Activated T-helper 1 cell treated with anti-CD3 and anti-CD28 coated beads, Interleukin-12 subunit alpha, Interleukin-12 subunit beta, Interleukin-2, Interleukin-4 antibody, amounts not matched to agents 30 ng/mL and 10 ng/mL and 1 ng/mL, durations not matched to agents 14 hours and 24 hours and 36 hours (primary cell): ENCODE measurements around the gene MEIS3. TPM values are rescaled to one million over a fixed set of nuclear protein-coding genes. Genes with fewer than 3 reads are reported as not detected.
"Not testable (repeated sequence)": the region's sequence is repeated elsewhere in the genome, so short reads cannot be mapped to it uniquely, and the experiment has no call there.

Experiments used
- DNase-seq: peaks from one replicate; pipeline ENCODE4 v3.0.0; 2021; ENCODE audit warnings: low spot score
- H3K27ac Mint-ChIP-seq: one replicate; pipeline ENCODE4 v1.8.0; 2021; ENCODE audit warnings: mild to moderate bottlenecking, mixed read lengths
- H3K27me3 Mint-ChIP-seq: one replicate; pipeline ENCODE4 v1.8.0; 2022; ENCODE audit warnings: mild to moderate bottlenecking, moderate library complexity, mixed read lengths; ENCODE audit not compliant: insufficient read depth
- H3K36me3 Mint-ChIP-seq: one replicate; pipeline ENCODE4 v1.8.0; 2021; ENCODE audit warnings: low read depth, mixed read lengths
- H3K4me1 Mint-ChIP-seq: one replicate; pipeline ENCODE4 v1.8.0; 2021; ENCODE audit warnings: low read depth, mixed read lengths
- H3K4me3 Mint-ChIP-seq: one replicate; pipeline ENCODE4 v1.8.0; 2021; ENCODE audit warnings: mild to moderate bottlenecking, moderate library complexity, mixed read lengths
- H3K9me3 Mint-ChIP-seq: one replicate; pipeline ENCODE4 v1.8.0; 2021; ENCODE audit warnings: mixed read lengths
- intact Hi-C: fragments of 100-400 bp; cut with micrococcal nuclease; formaldehyde crosslinking; loops from one replicate; pipeline ENCODE4 v1.15.1; 2024
- total RNA-seq: library from RNA; stranded (reverse); gene quantifications from 2 replicates; pipeline ENCODE4 v1.2.3, GENCODE V29; 2022

MEIS3 gene
- total RNA-seq, 1 donor from 2014 or later = not detected

DNA sequence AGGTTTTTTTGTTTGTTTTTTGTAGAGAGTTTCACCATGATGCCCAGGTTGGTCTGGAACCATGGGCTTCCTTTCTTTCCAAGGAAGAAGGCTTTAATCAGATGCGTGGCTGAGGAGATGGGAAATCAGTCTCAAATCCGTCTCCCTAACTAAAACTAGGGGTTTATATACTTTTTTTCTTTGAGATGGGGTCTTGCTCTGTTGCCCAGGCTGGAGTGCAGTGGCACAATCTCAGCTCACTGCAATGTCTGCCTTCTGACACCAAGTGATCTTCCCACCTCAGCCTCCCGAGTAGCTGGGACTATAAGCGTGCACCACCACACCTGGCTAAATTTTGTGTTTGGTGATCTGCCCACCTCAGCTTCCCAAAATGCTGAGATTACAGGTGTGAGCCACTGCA is 34.8 kb downstream of the MEIS3 start:
- Mint-ChIP-seq H3K4me1 (peaks cover 17% of the 10 kb centered on the region), H3K36me3 (peaks cover 15% of the 10 kb centered on the region)
- intact Hi-C loops = loop anchor here (5.0 kb wide), 1 partner anchor 37 kb away; the partner anchor contains the start of gene DHX34
- not testable (repeated sequence) for H3K27me3 Mint-ChIP-seq, H3K9me3 Mint-ChIP-seq, DNase-seq, H3K27ac Mint-ChIP-seq, H3K4me3 Mint-ChIP-seq

DNA sequence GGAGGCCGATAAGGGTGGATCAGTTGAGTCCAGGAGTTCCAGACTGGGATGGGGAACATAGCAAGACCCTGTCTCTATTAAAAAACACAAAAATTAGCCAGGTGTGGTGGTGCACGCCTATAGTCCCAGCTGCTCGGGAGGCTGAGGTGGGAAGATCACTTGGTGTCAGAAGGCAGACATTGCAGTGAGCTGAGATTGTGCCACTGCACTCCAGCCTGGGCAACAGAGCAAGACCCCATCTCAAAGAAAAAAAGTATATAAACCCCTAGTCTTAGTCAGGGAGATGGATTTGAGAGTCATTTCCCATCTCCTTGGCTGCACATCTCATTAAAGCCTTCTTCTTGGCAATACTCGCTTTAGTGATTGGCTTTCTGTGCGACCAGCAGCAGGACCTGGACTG is 35.4 kb downstream of the MEIS3 start:
- not testable (repeated sequence) for DNase-seq, H3K27me3 Mint-ChIP-seq, H3K9me3 Mint-ChIP-seq, H3K4me3 Mint-ChIP-seq, H3K27ac Mint-ChIP-seq
- intact Hi-C loops = loop anchor here (1.0 to 5.0 kb wide), 2 partner anchors 7 to 37 kb away; partner anchors contain the start of gene DHX34
- H3K36me3 Mint-ChIP-seq = peaks cover 15% of the 10 kb centered on the region
- peaks cover 17% of the 10 kb centered on the region for H3K4me1 Mint-ChIP-seq

- H3K4me1 Mint-ChIP-seq = peaks cover 17% of the 10 kb centered on the region
- H3K4me3 Mint-ChIP-seq = no peak overlapping the region
- no peaks in the 10 kb centered on the region for H3K9me3 Mint-ChIP-seq
- intact Hi-C loops = loop anchor here (5.0 kb wide), 1 partner anchor 34 kb away; the partner anchor contains the start of gene DHX34
- no peak for DNase-seq
- no peak overlapping the region for H3K27ac Mint-ChIP-seq
- no peaks in the 10 kb centered on the region for H3K27me3 Mint-ChIP-seq
- H3K36me3 Mint-ChIP-seq = peaks cover 19% of the 10 kb centered on the region
Observed at GRCh38 chr19:47381653-47382279, 37.6 kb downstream of the MEIS3 start.

DNA sequence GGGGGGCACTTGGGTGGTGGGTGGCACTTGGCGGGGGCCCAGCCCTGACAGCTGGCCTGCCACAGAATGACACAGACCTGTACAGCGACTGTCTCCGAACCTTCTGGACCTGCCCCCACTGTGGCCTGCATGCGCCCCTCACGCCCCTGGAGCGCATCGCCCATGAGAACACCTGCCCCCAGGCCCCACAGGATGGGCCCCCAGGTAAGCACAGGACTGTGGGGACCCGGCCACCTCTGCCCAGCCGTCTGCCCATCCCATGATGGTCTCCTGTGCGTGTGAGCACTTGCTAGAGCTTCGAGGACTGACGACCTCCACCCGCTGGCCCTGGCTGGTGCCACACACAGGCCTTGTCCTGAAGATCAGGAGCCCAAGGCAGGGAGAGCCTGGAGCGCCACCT is 38.2 kb downstream of the MEIS3 start:
- H3K36me3 Mint-ChIP-seq = peaks cover 20% of the 10 kb centered on the region
- DNase-seq = no peak
- H3K27ac Mint-ChIP-seq = no peak overlapping the region
- H3K9me3 Mint-ChIP-seq = no peaks in the 10 kb centered on the region
- peaks cover 17% of the 10 kb centered on the region for H3K4me1 Mint-ChIP-seq
- H3K27me3 Mint-ChIP-seq = no peaks in the 10 kb centered on the region
- no peak overlapping the region for H3K4me3 Mint-ChIP-seq
- intact Hi-C loops = loop anchor here (5.0 kb wide), 1 partner anchor 34 kb away; the partner anchor contains the start of gene DHX34

- Mint-ChIP-seq H3K36me3 (peaks cover 24% of the 10 kb centered on the region), H3K27me3 (no peaks in the 10 kb centered on the region), H3K4me3 (no peak overlapping the region), H3K27ac (no peak overlapping the region), H3K9me3 (no peaks in the 10 kb centered on the region), H3K4me1 (peaks cover 17% of the 10 kb centered on the region)
- no peak for DNase-seq
- intact Hi-C loops = loop anchor here (5.0 kb wide), 1 partner anchor 33 kb away; the partner anchor contains the start of gene DHX34
Observed at GRCh38 chr19:47380559-47380958, 38.8 kb downstream of the MEIS3 start.

- no peak overlapping the region for H3K4me3 Mint-ChIP-seq
- peaks cover 17% of the 10 kb centered on the region for H3K4me1 Mint-ChIP-seq
- no peak for DNase-seq
- no peaks in the 10 kb centered on the region for H3K9me3 Mint-ChIP-seq
- H3K27me3 Mint-ChIP-seq = no peaks in the 10 kb centered on the region
- no peak overlapping the region for H3K27ac Mint-ChIP-seq
- intact Hi-C loops = no loop called here
- H3K36me3 Mint-ChIP-seq = peaks cover 24% of the 10 kb centered on the region
Observed at GRCh38 chr19:47379381-47379938, 39.9 kb downstream of the MEIS3 start.

- peaks cover 13% of the 10 kb centered on the region for H3K4me1 Mint-ChIP-seq
- H3K9me3 Mint-ChIP-seq = no peaks in the 10 kb centered on the region
- no peak overlapping the region for H3K27ac Mint-ChIP-seq
- no peak for DNase-seq
- intact Hi-C loops = no loop called here
- no peak overlapping the region for H3K4me3 Mint-ChIP-seq
- H3K27me3 Mint-ChIP-seq = no peaks in the 10 kb centered on the region
- peaks cover 24% of the 10 kb centered on the region for H3K36me3 Mint-ChIP-seq
Observed at GRCh38 chr19:47378246-47378645, 41.1 kb downstream of the MEIS3 start.

- Mint-ChIP-seq H3K4me3 (no peak overlapping the region), H3K27ac (no peak overlapping the region), H3K4me1 (peaks cover 10% of the 10 kb centered on the region), H3K9me3 (no peaks in the 10 kb centered on the region), H3K27me3 (no peaks in the 10 kb centered on the region), H3K36me3 (peaks cover 24% of the 10 kb centered on the region)
- intact Hi-C loops = no loop called here
- DNase-seq = no peak
Observed at GRCh38 chr19:47377801-47378200, 41.5 kb downstream of the MEIS3 start.

GRCh38 chr19:47377208-47377701 is 42.1 kb downstream of the MEIS3 start:
- Mint-ChIP-seq H3K27ac (no peak overlapping the region), H3K4me1 (peaks cover 10% of the 10 kb centered on the region), H3K36me3 (peaks cover 21% of the 10 kb centered on the region), H3K4me3 (no peak overlapping the region), H3K27me3 (no peaks in the 10 kb centered on the region), H3K9me3 (no peaks in the 10 kb centered on the region)
- DNase-seq = no peak
- intact Hi-C loops = no loop called here

- H3K4me3 Mint-ChIP-seq = no peak overlapping the region
- H3K27ac Mint-ChIP-seq = no peak overlapping the region
- H3K27me3 Mint-ChIP-seq = no peaks in the 10 kb centered on the region
- intact Hi-C loops = no loop called here
- no peaks in the 10 kb centered on the region for H3K9me3 Mint-ChIP-seq
- peaks cover 5% of the 10 kb centered on the region for H3K4me1 Mint-ChIP-seq
- DNase-seq = no peak
- peaks cover 20% of the 10 kb centered on the region for H3K36me3 Mint-ChIP-seq
Observed at GRCh38 chr19:47376589-47377144, 42.7 kb downstream of the MEIS3 start.

GRCh38 chr19:47375694-47376588 is 43.4 kb downstream of the MEIS3 start:
- no peaks in the 10 kb centered on the region for H3K9me3 Mint-ChIP-seq
- DNase-seq = no peak
- no peak overlapping the region for H3K4me3 Mint-ChIP-seq
- no peaks in the 10 kb centered on the region for H3K27me3 Mint-ChIP-seq
- peaks cover 16% of the 10 kb centered on the region for H3K36me3 Mint-ChIP-seq
- H3K4me1 Mint-ChIP-seq = no peaks in the 10 kb centered on the region
- H3K27ac Mint-ChIP-seq = no peak overlapping the region
- intact Hi-C loops = no loop called here

DNA sequence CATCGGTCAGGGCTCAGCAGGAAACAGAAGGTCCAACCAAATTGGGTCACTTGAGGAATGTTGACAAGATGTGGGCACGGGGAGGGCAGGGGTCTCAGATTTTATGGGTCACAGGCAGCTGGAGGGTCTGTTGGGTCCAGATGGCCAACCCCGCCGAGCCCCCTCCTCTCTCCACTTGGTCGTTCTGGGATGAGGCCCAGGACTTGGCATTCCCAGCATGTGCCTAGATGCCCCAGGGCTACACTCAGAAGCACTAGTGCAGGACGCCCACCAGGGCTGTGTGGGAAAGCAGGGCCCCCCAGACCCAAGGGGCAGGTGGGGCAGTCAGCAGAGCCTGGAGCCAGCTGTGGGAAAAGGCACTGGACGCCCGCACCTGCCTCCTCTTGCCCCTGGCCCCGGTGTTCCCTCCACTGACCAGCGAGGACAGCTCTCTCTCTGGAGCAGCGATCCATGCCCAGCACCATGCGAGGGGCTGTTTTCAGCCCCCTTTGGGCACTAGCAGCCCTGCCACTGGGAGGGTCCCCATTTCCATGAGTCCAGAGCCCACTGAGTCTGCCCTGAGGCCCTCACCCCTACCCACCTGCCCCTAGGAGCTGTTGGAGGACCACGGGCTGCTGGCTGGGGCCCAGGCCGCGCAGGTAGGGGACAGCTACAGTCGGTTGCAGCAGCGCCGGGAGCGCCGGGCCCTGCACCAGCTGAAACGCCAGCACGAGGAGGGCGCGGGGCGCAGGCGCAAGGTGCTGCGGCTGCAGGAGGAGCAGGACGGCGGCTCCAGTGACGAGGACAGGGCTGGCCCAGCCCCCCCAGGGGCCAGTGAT is 44.2 kb downstream of the MEIS3 start:
- no peak for DNase-seq
- H3K27ac Mint-ChIP-seq = no peak overlapping the region
- no peaks in the 10 kb centered on the region for H3K9me3 Mint-ChIP-seq
- H3K27me3 Mint-ChIP-seq = no peaks in the 10 kb centered on the region
- H3K4me3 Mint-ChIP-seq = no peak overlapping the region
- no peaks in the 10 kb centered on the region for H3K4me1 Mint-ChIP-seq
- intact Hi-C loops = no loop called here
- H3K36me3 Mint-ChIP-seq = peaks cover 13% of the 10 kb centered on the region
